Mesodermal cell (in vitro differentiated cells): ENCODE measurements around the gene HECA.

ENCODE experiments used
- H3K27ac ChIP-seq: 2 replicates; pipeline ENCODE4 v1.7.0; 2013; ENCODE audit warnings: mild to moderate bottlenecking, low read depth, low read length, moderate library complexity; ENCODE audit not compliant: severe bottlenecking
- H3K36me3 ChIP-seq: 2 replicates; pipeline ENCODE4 v1.7.1; 2013; ENCODE audit warnings: mild to moderate bottlenecking, low read length, moderate library complexity; ENCODE audit not compliant: control insufficient read depth, insufficient read depth
- H3K4me1 ChIP-seq: one replicate; pipeline ENCODE4 v1.7.1; 2013; ENCODE audit warnings: mild to moderate bottlenecking, low read length; ENCODE audit not compliant: insufficient read depth, control insufficient read depth, poor library complexity, severe bottlenecking
- H3K4me3 ChIP-seq: 2 replicates; pipeline ENCODE4 v1.7.0; 2013; ENCODE audit warnings: low read length, control low read depth, mild to moderate bottlenecking; ENCODE audit not compliant: insufficient read depth, poor library complexity, severe bottlenecking; ENCODE audit errors: extremely low read depth
- H3K9me3 ChIP-seq: 2 replicates; pipeline ENCODE4 v1.7.1; 2013; ENCODE audit warnings: mild to moderate bottlenecking, low read length, moderate library complexity; ENCODE audit not compliant: control insufficient read depth
- WGBS, 2 experiments: methylation state at CpG; one replicate each; pipeline ENCODE4 v1.1.5; 2013; ENCODE audit warnings: missing lambda C conversion rate in 2 of 2; ENCODE audit not compliant: insufficient coverage in 2 of 2; 5-methylcytosine and 5-hydroxymethylcytosine counted together

Gene HECA

DNA sequence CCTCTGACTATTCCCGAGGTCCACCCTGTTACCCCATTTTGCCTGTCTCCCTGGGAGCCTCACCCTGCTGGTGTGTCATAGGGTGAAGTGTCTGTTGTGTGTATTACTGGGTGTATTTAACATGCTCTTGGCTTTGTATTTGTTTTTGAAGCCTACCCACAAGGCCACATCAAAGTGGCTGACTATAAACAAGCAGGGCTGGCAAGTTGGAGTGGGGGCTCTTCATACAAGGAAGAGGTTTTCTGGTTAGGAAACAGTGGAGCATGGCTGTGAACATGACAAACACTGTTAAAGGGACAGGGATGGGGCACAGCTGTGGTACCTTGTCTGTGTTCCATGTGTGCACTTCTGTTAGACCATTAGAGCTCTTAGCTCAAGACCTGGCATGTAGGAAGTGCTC lies 26.3 kb downstream of the HECA start:
- Histone ChIP-seq H3K4me3 (no peak overlapping the region), H3K9me3 (no peaks in the 10 kb centered on the region), H3K36me3 (peaks cover 1% of the 10 kb centered on the region), H3K27ac (no peak overlapping the region), H3K4me1 (peaks cover 9% of the 10 kb centered on the region)
- WGBS, 2 experiments: no CpG with 5 or more reads among the region's 1 CpG

DNA sequence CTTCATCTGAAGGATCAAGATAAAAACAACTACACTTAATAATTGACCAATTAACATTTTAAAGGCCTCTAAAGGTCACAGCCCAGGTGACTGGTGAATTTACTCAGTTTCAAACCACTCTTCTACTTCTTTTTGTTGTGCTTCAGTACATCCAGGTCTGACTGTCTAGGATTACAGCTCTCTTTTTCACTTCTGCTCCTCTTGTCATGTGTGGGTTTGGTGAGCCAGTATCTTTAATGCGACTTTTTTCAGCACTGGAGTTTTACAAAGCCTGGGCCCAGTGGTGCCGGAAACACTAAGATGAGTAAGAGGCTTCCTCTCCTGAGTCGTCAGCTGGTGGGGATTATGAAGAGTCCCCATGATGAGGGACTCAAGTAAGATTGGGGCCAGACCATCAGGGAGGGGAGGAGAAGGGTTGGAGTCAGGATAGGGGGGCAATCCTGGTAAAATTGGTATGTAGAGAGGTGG lies 27.0 kb downstream of the HECA start:
- Histone ChIP-seq H3K9me3 (no peaks in the 10 kb centered on the region), H3K4me3 (no peak overlapping the region), H3K27ac (no peak overlapping the region), H3K4me1 (peaks cover 9% of the 10 kb centered on the region), H3K36me3 (peaks cover 8% of the 10 kb centered on the region)
- WGBS, 2 experiments: 86 to 93% methylated on average over 3 of the region's 3 CpGs

DNA sequence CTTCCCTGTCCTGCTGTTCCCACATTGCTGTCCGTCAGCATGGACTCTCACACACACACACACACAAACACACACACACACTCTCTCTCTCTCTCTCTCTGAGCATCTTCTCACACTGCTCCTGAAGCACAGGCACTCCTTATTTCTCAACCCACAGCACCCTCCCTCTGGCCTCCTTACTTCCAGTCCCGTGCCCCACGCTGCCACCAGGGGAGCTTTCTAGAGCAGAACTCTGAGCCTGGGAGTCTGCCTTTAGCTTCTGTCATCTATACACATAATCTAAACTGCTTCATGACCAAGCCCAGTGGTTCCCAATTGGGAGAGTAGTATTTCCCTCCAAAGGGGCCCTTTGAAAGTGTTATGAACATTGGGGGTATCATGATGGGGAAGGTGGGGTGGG lies 29.1 kb downstream of the HECA start:
- no peaks in the 10 kb centered on the region for H3K9me3 ChIP-seq
- peaks cover 26% of the 10 kb centered on the region for H3K36me3 ChIP-seq
- WGBS, 2 experiments: 68 to 86% methylated on average over 3 of the region's 3 CpGs
- no peak overlapping the region for H3K27ac ChIP-seq
- H3K4me1 ChIP-seq: peaks cover 9% of the 10 kb centered on the region
- H3K4me3 ChIP-seq: no peak overlapping the region

DNA sequence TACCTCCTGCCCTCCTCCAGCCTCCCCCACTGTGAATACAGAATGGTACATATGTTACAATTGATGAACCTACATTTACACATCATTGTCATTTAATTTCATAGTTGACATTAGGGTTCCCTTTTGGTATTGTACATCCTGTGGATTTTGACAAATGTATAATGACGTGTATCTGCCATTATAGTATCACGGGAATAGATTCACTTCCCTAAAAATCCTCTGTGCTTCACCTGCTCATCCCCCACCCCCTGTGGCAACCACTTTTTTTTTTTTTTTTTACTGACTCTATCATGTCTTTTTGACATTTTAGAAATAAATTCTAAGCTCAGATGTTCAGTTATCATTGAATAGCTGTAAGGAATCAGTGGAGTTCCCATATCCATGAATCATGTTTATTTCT lies 30.4 kb downstream of the HECA start:
- H3K4me1 ChIP-seq: peaks cover 9% of the 10 kb centered on the region
- H3K27ac ChIP-seq: no peak overlapping the region
- no peaks in the 10 kb centered on the region for H3K9me3 ChIP-seq
- no peak overlapping the region for H3K4me3 ChIP-seq
- WGBS, 2 experiments: no CpG with 5 or more reads among the region's 2 CpGs
- peaks cover 26% of the 10 kb centered on the region for H3K36me3 ChIP-seq

DNA sequence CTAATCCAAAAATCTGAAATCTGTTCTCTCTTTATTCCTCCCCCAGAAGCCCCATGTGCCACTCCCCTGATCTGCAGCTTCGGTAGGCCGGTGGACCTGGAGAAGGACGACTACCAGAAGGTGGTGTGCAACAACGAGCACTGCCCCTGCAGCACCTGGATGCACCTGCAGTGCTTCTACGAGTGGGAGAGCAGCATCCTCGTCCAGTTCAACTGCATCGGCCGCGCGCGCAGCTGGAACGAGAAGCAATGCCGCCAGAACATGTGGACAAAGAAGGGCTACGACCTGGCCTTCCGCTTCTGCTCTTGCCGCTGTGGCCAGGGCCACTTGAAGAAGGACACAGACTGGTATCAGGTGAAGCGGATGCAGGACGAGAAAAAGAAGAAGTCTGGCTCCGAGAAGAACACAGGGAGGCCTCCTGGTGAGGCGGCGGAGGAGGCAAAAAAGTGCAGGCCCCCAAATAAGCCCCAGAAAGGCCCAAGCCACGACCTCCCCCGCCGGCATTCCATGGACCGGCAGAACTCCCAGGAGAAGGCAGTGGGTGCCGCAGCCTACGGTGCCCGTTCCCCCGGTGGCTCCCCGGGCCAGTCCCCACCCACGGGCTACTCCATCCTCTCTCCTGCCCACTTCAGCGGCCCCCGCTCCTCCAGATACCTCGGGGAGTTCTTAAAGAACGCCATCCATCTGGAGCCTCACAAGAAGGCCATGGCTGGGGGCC lies 31.5 kb downstream of the HECA start:
- Histone ChIP-seq H3K36me3 (peaks cover 26% of the 10 kb centered on the region), H3K4me3 (no peak overlapping the region), H3K27ac (no peak overlapping the region), H3K4me1 (peaks cover 7% of the 10 kb centered on the region), H3K9me3 (no peaks in the 10 kb centered on the region)
- 95 to 96% methylated on average over 31 to 35 of the region's 35 CpGs for WGBS, 2 experiments

DNA sequence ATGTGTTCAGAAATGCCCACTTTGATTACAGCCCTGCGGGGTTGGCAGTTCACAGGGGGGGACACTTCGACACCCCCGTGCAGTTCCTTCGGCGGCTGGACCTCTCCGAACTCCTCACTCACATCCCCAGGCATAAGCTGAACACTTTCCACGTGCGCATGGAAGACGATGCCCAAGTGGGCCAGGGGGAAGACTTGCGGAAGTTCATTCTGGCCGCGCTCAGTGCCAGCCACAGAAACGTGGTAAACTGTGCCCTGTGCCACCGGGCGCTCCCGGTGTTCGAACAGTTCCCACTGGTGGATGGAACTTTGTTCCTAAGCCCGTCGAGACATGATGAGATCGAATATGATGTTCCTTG lies 32.1 kb downstream of the HECA start:
- H3K27ac ChIP-seq: no peak overlapping the region
- no peak overlapping the region for H3K4me3 ChIP-seq
- no peaks in the 10 kb centered on the region for H3K9me3 ChIP-seq
- H3K4me1 ChIP-seq: peaks cover 2% of the 10 kb centered on the region
- 94 to 95% methylated on average over 18 to 19 of the region's 20 CpGs for WGBS, 2 experiments
- H3K36me3 ChIP-seq: peaks cover 26% of the 10 kb centered on the region

DNA sequence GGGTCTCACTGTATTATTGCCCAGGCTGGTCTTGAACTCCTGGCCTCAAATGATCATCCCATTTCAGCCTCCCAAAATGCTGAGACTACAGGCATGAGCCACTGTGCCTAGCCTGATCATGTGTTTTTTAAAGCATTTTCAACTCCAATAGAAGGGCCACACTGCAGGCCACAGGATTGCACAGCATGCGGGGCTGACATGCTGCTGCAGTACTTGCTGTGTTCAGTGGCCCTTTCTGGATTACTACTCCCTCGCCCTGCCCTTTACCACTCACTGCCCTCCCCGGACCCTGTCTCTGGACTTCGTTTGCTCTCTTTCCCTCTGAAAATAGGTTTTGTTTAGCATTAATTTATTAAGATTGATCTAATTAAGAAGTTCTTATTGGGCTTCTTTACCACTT lies 37.3 kb downstream of the HECA start:
- no peaks in the 10 kb centered on the region for H3K9me3 ChIP-seq
- H3K36me3 ChIP-seq: peaks cover 46% of the 10 kb centered on the region
- no peak overlapping the region for H3K4me3 ChIP-seq
- H3K4me1 ChIP-seq: no peaks in the 10 kb centered on the region
- H3K27ac ChIP-seq: no peak overlapping the region
- WGBS, 2 experiments: 100% methylated on average over 1 of the region's 4 CpGs

DNA sequence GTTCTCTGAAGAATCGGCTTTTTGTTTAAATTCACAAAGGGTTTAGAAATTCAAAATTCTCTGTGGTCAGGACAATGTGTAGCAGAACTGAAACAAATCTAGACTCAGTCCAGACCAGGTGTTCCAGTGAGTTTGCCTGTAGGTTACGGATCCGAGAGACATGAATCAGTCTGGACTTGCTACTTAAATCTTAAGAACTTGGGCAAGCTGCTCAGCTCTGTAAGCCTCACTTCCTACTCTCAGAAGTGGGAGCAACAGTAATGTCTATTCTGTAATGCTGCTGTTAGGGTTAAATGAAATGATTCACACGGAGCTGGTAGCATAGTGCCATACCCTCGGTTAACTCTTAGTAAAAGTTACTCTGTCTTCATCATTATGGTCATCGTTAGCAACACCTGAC lies 37.7 kb downstream of the HECA start:
- Histone ChIP-seq H3K4me3 (no peak overlapping the region), H3K27ac (no peak overlapping the region), H3K4me1 (no peaks in the 10 kb centered on the region), H3K36me3 (peaks cover 46% of the 10 kb centered on the region), H3K9me3 (no peaks in the 10 kb centered on the region)
- 71 to 73% methylated on average over 4 of the region's 6 CpGs for WGBS, 2 experiments

DNA sequence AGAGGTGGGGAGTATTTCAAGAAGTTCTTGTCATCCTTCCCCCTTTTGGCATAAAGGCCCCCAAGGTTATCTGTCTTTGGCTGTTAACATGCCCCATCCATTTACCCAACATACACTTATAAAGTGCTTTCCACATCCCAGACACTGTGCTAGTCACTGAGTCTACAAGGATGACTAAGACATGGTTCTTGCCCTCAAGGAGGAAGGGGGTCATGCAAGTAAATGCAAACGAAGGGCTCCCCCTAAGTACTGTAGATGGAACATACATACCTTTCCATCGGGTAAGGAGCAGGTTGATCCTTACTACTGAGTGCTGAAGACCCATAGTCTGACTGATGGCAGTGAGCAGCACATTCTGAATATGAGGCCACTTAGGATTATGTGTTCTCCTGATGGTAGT lies 38.3 kb downstream of the HECA start:
- 88 to 94% methylated on average over 1 to 2 of the region's 2 CpGs for WGBS, 2 experiments

DNA sequence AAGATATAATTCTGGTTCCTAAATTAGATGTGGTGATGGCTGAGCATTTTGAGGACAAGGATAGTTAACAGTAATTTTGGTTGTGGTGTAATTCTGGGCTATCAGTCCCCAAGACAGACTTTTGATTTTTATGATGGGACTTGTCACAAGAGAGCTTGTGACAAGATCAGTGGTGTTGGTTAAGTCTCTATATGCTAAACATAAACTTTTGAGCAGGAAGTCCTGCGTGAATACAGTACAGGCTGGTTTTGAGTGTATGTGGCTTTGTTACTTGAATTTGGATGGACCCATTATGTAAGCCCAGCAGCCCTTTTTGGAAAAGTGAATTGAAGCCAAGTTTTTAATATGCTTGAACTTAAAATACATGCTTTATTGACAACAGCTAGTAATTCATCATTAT lies 38.9 kb downstream of the HECA start:
- no peak overlapping the region for H3K27ac ChIP-seq
- H3K9me3 ChIP-seq: no peaks in the 10 kb centered on the region
- H3K36me3 ChIP-seq: peaks cover 36% of the 10 kb centered on the region
- H3K4me3 ChIP-seq: no peak overlapping the region
- WGBS, 2 experiments: 100% methylated on average over 1 of the region's 1 CpG; no CpG with 5 or more reads in 1 of the 2 experiments
- H3K4me1 ChIP-seq: no peaks in the 10 kb centered on the region

More for the DNA sequence above, 38.3 kb downstream of the HECA start:
- H3K36me3 ChIP-seq: peaks cover 42% of the 10 kb centered on the region
- no peak overlapping the region for H3K4me3 ChIP-seq
- no peaks in the 10 kb centered on the region for H3K4me1 ChIP-seq
- no peak overlapping the region for H3K27ac ChIP-seq
- H3K9me3 ChIP-seq: no peaks in the 10 kb centered on the region

DNA sequence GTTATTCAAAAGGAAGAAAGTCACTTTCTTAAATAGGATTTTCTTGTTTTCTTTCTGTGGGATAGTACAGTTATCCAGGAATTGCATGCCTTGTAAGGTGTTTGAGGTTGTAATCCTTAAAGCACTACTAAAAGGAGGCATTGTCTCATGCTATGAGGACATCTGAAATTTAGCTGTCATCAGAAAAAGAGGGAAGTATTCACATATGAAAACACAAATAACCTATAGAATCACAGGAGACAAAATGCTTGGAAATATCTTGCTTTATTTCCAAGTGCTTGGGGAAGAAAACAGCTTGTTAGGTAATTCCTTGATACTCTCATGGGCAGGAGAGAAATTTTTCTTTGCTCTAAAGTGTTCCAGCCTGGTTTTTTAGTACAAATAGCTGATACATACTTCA lies 40.1 kb downstream of the HECA start:
- no peaks in the 10 kb centered on the region for H3K9me3 ChIP-seq
- H3K4me1 ChIP-seq: no peaks in the 10 kb centered on the region
- H3K36me3 ChIP-seq: peaks cover 39% of the 10 kb centered on the region
- no peak overlapping the region for H3K4me3 ChIP-seq
- H3K27ac ChIP-seq: no peak overlapping the region
